NOMO-1 treated with dmso at 0.1 percent for 144 hours (cell line): ENCODE measurements around the gene AKAP14.
"Not testable (repeated sequence)": the region's sequence is repeated elsewhere in the genome, so short reads cannot be mapped to it uniquely, and the experiment has no call there.

Source experiments
- DNase-seq: peaks from one replicate; lab custom pipeline; 2025; ENCODE audit not compliant: unreplicated experiment; lab: John Stamatoyannopoulos, UW

The AKAP14 gene

DNA sequence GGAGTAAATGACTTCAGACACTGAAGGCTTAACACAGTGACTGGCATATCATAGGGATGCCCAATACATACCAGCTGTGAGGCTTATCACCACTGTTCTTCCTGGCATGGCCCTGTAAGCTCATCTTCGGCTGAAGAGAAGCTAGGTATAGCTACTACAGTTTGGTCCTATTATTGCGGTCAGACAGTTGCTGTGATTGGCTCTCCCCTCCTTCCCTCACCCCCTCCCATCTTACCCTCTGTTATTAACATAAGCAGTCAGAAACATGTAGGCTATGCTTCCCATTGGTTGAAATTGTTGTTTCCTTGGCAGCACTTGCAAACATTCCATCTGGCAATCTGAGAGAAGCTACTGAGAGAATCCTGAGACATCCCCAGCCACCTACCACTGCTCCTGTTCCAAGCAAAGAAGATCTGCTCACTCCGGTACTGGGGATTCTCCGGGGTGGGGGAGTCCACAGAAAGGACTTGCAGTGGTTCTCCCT, at the start of gene AKAP14:
TSS of gene AKAP14 (plus strand) at position 51 of the 484 bp plus-strand sequence. CDS start 7,331 bp downstream, outside the sequence.
- no peak for DNase-seq

DNA sequence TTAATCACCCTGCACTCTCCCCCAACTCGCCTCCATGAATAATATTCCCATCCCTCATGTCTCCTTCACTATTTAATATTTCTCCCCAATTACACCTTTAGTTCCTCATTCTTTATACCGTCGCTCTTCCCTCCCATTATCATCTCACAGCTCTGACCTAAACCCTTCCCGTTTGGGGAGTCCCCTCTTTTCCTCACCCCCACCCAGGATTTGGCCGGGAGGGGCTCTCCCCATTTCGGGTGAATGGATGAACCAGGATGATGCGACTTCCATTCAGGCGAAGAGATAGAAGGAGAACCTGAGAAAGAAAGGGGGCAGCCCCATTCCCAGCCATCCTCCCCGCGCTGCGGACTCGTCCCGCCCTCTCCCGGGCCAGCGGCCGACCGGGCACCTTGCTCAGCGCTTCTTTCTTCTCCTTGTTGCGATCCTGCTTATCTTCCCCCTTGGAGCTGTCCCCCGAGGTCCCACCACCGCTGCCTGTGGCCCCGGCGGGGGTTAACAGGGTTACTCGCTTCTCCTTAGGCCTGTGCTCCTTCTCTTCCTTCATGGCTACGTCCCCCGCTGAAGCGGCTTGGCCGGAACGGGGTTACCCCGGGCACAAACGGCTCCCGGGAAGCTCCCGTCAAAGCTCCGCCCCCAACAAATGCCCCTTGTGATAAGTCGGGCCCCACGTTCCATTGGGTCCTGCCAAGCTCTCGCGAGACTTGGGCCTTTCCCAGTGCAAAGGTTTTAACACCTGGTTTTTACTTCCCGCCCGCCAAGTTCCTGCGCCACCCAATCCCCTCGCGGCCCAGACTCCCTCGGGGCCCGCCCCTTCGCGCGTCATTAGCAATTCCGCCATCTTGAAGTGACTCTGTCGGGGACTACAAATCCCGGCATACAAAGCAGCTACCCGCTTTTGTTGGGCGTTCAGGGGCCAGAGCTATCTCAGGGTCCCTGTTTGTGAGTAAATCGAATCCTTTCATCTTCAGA, 43.0 kb upstream of the AKAP14 start, which contains the start of gene UPF3B:
TSS of gene UPF3B (minus strand) at position 582 of the 972 bp plus-strand sequence. CDS start at position 547, 35 bp downstream.
- DNase-seq, result peak; percentile 94

DNA sequence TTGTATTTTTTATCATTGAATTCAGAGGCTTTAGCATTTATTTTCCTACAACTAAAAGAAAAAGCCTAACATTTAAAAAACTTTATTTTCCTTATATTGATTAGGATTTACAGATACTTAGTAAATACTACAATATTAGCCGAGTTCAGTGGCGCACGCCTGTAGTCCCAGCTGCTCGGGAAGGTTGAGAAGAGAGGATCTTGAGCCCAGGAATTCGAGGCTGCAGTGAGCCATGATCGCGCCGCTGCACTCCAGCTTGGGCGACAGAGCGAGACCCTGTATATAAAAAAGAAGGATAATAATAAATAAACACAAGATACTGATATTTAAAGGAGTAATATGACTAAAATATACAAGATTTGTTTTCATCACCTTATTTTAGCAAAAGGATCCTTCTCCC, 42.2 kb upstream of the AKAP14 start:
- DNase-seq, result no peak

- DNase-seq, result no peak
Measured at GRCh38 chrX:119870626-119871131, 25.0 kb upstream of the AKAP14 start.

- no peak for DNase-seq
Measured at GRCh38 chrX:119871245-119871598, 24.5 kb upstream of the AKAP14 start.

DNA sequence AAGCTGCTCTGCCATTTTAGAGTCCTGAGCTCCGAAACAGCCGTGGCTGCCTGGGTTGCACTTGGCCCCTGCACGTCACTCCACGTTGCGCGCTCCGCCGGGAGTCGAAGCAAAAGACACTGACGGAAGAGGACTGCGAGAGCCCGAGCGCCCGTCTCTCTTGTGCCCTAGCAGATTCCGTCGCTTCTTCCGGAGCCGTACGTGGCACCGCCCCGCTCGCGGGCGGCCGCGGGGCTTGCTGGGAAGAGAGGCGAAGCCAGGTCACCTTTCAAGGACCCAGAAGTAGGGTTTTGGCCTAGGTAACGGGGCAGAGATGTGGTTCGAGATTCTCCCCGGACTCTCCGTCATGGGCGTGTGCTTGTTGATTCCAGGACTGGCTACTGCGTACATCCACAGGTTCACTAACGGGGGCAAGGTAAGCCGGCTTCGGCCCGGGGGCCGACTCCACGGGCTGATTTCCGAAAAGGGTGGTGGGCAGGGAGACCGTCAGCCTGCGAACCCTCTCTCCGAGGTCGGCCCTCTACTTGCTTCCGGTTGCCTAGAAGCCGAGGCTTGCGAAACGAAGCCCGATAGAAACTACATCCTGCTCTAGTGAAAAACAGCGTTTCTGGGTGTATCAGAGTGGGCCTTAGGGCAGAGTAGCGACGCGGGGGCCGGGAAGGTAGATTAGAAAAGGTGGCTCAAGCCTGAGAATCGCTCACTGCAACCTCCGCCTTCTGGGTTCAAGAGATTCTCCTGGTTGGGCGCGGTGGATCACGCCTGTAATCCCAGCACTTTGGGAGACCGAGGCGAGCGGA, 23.9 kb upstream of the AKAP14 start, which contains the start of the genes NDUFA1 and RNF113A:
TSS of gene NDUFA1 (plus strand) at position 234 of the 797 bp plus-strand sequence. CDS start at position 314, 80 bp downstream.
TSS of gene RNF113A (minus strand) at position 135 of the 797 bp plus-strand sequence. CDS start at position 15, 120 bp downstream.
- peak; percentile 85 for DNase-seq

GRCh38 chrX:119878740-119879139, 17.0 kb upstream of the AKAP14 start:
- DNase-seq, result no peak

- DNase-seq, result no peak
Measured at GRCh38 chrX:119880076-119880475, 15.6 kb upstream of the AKAP14 start.

DNA sequence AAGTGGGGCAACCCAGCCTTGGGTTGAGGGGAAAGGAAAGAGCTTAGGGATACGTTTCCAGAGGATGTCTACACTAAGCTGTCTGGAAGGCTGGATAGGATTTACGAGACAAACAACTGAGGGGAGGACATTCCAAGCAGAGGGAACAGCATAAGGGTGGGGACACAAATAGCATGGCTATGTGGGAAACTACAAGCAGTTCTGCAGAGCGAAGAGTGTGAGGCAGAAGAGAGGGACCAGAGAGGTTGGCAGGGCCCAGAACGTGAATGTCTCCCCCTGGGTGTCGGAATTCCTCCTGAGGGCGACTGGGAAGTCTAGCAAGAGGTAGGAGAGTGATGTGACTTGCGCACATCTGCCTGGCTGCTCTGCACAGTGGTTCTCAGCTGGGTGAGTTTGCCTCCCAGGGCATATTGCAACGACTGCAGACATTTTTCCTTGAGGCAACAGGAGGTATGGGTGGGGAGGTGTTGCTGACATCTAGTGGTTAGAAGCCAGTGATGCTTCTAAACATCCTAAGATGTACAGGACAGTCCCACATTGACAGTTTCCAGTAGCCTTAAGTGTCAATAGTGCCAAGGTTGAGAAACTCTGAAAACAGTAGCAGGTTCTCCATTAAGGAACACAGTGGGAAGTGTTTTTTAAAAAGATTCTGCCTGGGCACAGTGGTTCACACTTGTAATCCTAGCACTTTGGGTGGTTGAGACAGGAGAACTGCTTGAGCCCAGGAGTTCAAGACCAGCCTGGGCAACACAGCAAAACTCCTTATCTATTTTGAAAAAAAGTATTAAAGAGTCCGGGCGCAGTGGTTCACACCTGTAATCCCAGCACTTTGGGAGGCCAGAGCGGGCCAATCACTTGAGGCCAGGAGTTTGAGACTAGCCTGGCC, 14.9 kb upstream of the AKAP14 start:
- peak; percentile 32 for DNase-seq

GRCh38 chrX:119885554-119886428, 9.9 kb upstream of the AKAP14 start:
- DNase-seq, result no peak

- peak; percentile 25 for DNase-seq
Measured at GRCh38 chrX:119887721-119888425, 7.8 kb upstream of the AKAP14 start.

DNA sequence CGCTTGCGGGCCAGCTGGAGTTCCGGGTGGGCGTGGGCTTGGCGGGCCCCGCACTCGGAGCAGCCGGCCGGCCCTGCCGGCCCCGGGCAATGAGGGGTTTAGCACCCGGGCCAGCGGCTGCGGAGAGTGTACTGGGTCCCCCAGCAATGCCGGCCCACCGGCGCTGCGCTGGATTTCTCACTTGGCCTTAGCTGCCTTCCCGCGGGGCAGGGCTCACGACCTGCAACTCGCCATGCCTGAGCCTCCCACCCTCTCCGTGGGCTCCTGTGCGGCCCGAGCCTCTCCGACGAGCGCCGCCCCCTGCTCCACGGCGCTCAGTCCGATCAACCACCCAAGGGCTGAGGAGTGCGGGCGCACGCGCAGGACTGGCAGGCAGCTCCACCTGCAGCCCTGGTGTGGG, 5.1 kb upstream of the AKAP14 start:
- not testable (repeated sequence) for DNase-seq

- not testable (repeated sequence) for DNase-seq
Measured at GRCh38 chrX:119891961-119892692, 3.6 kb upstream of the AKAP14 start.

DNA sequence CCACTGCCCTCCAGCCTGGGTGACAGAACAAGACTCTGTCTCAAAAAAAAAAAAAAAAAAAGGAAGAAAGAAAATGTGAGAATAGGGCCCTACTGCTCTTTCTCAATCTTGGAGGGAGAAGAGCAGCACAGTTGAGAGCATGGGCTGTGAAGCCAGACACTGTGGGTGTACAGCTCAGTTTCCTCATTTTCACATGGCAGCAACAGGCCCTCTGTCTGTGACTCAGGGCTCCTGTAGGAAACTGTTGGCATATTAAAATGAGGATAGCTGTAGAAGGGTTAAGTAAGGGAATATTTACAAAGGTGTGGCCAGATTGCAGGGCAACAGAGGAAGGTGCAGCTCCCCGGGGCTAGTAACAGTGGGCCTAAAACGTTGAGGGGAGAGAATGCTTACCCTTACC, 3.4 kb downstream of the AKAP14 start:
- no peak for DNase-seq

GRCh38 chrX:119900976-119901375, 5.3 kb downstream of the AKAP14 start:
- no peak for DNase-seq

DNA sequence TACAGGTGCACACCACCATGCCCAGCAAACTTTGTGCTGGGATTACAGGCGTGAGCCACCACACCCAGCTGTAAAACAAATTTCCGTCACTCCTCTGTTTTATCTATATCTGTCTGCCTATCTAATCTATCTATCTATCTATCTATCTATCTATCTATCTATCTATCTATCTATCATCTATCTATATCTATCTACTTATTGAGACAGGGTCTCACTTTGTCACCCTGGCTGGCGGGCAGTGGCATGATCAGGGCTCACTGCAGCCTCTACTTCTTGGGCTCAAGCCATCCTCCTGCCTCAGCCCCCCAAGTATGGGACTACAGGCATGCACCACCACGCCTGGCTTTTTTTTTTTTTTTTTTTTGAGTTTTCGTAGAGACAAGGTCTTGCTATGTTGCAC, 20.6 kb downstream of the AKAP14 start:
- no peak for DNase-seq

GRCh38 chrX:119917877-119918276, 22.2 kb downstream of the AKAP14 start:
- no peak for DNase-seq
